Heart right ventricle (tissue), 16 donors: ENCODE data around the gene KLHL17. TPM values are rescaled to one million over a fixed set of nuclear protein-coding genes. Genes with fewer than 3 reads are reported as not detected.
A peak's percentile ranks its signal among the peaks of the same experiment; 100 is the strongest.

ENCODE experiments used
- ATAC-seq, 8 donors: fragments of 200-7000 bp; cut with Tn5 transposase; one replicate each; pipeline ENCODE4 v1.9.1; 2020; ENCODE audit warnings: mild to moderate bottlenecking in 8 of 8, moderate library complexity in 8 of 8, moderate number of reproducible peaks in 1 of 8
- DNase-seq, 2 donors: peaks; one replicate each; pipeline ENCODE4 v3.0.0-alpha.2; 2020
- H3K27ac ChIP-seq, 10 donors: fragments of 200-600 bp; sonication (generic) in 2 of 10; one replicate each; pipeline versions ENCODE4 v1.5.0 to v1.8.0; 2020 to 2022; ENCODE audit warnings: mild to moderate bottlenecking in 3 of 10
- H3K27me3 ChIP-seq, 7 donors: fragments of 200-600 bp; one replicate each; pipeline ENCODE4 v1.8.0; 2021 to 2022; ENCODE audit warnings: mild to moderate bottlenecking in 2 of 7
- H3K36me3 ChIP-seq, 9 donors: fragments of 200-600 bp; sonication (generic) in 1 of 9; one replicate each; pipeline versions ENCODE4 v1.5.0 to v1.8.0; 2020 to 2022; ENCODE audit warnings: mild to moderate bottlenecking in 2 of 9
- H3K4me1 ChIP-seq, 9 donors: fragments of 200-600 bp; sonication (generic) in 1 of 9; one replicate each; pipeline versions ENCODE4 v1.5.0 to v1.8.0; 2020 to 2022; ENCODE audit warnings: mild to moderate bottlenecking in 4 of 9
- H3K4me3 ChIP-seq, 10 donors: fragments of 200-600 bp; sonication (generic) in 2 of 10; one replicate each; pipeline versions ENCODE4 v1.5.0 to v1.8.0; 2020 to 2022; ENCODE audit warnings: mild to moderate bottlenecking in 7 of 10, moderate library complexity in 2 of 10
- H3K9me3 ChIP-seq, 11 donors: fragments of 200-600 bp in 10 of 11; sonication (generic) in 2 of 11; one replicate each; pipeline versions ENCODE4 v1.5.0 to v1.8.0; 2013 to 2022; ENCODE audit warnings: mild to moderate bottlenecking in 2 of 11, control low read depth in 1 of 11, moderate library complexity in 1 of 11
- WGBS, 2 donors: extraction: QIAGEN DNeasy Blood & Tissue Kit; methylation state at CpG; one replicate each; pipeline ENCODE4 v1.1.7; 2013; ENCODE audit warnings: inconsistent platforms in 1 of 2; 5-methylcytosine and 5-hydroxymethylcytosine counted together
- intact Hi-C, 10 donors: fragments of 100-400 bp; cut with DNase I; formaldehyde crosslinking; loops; one replicate each; pipeline versions ENCODE4 v1.11.1 to v1.14.2; 2022
- polyA plus RNA-seq, 2 donors: library from polyadenylated mRNA; stranded (reverse); fragments of 200-250 nt; gene quantifications; one replicate each; pipeline ENCODE4 v1.2.3, GENCODE V29; 2013
- total RNA-seq, 10 donors: library from RNA; stranded (reverse); fragmentation: NEBNext Ultra II Directional in 3 of 10; extraction: Animal tissue kit (Norgen Biotek cat#: 25700) in 3 of 10; gene quantifications; one replicate each; pipeline versions ENCODE4 v1.2.1 to v1.2.4, GENCODE V29; 2021 to 2023
- TF ChIP-seq, protein P1 (sequence below), 9 donors: fragments of 200-600 bp; sonication (generic) in 2 of 9; IDR thresholded peaks; one replicate each; pipeline versions ENCODE4 v1.5.0 to v1.8.0; 2021 to 2022; ENCODE audit warnings: antibody characterized with exemption in 9 of 9, mild to moderate bottlenecking in 5 of 9, moderate library complexity in 1 of 9
- donor health status: Arrhythmogenic right ventricular cardiomyopathy.
- donor health status: ischemic (EF 13 %, LVEDD 7.1; RV severe dilation, severe dysfunction).
- donor health status: healthy with polysubstance abuse.
- donor health status: DM: no; HTN: yes; CAD: no.
- donor health status: DM: no; HTN: no; CAD: no.
- donor health status: ischemic (EF 25% LVEDD 6.9; RV normal size, moderate dysfunction).
- donor health status: ischemic (EF 25% LVEDD 5.7; RV mildly dilated, moderate dysfunction).
- donor health status: healthy.
- donor health status: DM: yes; HTN: yes; CAD: no.
- donor health status: Ischemic cardiomyopathy.
- donor health status: ischemic (EF 35%, LVEDD 5.7; RV mildly dilated, moderate dysfunction).
- donor health status: nonischemic (EF 11% LVEDD 7.7; RV severe dilation, severe dysfunction).
- donor health status: DM: yes; HTN: yes; CAD: no.
- donor health status: PGD.
- donor health status: ischemic (EF 29% LVEDD 5.4; RV normal size, mild dysfunction).
- donor health status: nonischemic (EF 23%, LVEDD 6.1; RV moderate dilation, normal function).

Gene KLHL17
- total and polyA plus RNA-seq, 12 donors, result 1.3 to 10.2 (median 3.7) TPM

DNA sequence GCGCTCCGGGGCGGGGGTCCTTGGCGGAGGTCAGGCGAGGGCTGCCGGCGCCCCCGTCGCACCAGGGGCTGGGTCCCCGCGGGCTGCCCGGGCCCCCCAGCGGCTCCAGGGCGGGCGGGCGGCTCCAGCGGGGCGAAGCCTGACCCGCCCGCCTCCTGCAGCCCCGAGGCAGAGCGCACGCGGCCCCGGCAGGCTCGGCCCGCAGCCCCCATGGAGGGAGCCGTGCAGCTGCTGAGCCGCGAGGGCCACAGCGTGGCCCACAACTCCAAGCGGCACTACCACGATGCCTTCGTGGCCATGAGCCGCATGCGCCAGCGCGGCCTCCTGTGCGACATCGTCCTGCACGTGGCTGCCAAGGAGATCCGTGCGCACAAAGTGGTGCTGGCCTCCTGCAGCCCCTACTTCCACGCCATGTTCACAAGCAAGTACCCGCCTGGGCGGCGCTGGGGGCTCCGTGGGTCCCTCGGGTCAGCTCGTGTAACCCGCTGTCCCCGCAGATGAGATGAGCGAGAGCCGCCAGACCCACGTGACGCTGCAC is 817 bp downstream of the KLHL17 start:
- WGBS, 2 donors, result 33 to 41% methylated on average over 39 to 56 of the region's 56 CpGs
- H3K36me3 ChIP-seq, result peaks cover 0 to 20% (median 7%) of the 10 kb centered on the region in 9 donors
- peaks cover 0 to 4% (median 0%) of the 10 kb centered on the region in 7 donors for H3K27me3 ChIP-seq
- H3K4me1 ChIP-seq, result peaks cover 12 to 36% (median 27%) of the 10 kb centered on the region in 9 donors
- peak overlapping the region; percentile 50 to 100 (median 94) for H3K4me3 ChIP-seq
- DNase-seq (no peak), ATAC-seq (no peak)
- no peaks in the 10 kb centered on the region for H3K9me3 ChIP-seq
- intact Hi-C loops, result loop anchor here in 1 of 10 donors (5.0 kb wide), 1 partner anchor 54 kb away; no protein-coding TSS in a partner anchor
- TF ChIP-seq, protein P1, sequence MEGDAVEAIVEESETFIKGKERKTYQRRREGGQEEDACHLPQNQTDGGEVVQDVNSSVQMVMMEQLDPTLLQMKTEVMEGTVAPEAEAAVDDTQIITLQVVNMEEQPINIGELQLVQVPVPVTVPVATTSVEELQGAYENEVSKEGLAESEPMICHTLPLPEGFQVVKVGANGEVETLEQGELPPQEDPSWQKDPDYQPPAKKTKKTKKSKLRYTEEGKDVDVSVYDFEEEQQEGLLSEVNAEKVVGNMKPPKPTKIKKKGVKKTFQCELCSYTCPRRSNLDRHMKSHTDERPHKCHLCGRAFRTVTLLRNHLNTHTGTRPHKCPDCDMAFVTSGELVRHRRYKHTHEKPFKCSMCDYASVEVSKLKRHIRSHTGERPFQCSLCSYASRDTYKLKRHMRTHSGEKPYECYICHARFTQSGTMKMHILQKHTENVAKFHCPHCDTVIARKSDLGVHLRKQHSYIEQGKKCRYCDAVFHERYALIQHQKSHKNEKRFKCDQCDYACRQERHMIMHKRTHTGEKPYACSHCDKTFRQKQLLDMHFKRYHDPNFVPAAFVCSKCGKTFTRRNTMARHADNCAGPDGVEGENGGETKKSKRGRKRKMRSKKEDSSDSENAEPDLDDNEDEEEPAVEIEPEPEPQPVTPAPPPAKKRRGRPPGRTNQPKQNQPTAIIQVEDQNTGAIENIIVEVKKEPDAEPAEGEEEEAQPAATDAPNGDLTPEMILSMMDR (IDR thresholded peaks at IDR 0.05), result no peak
- H3K27ac ChIP-seq, result peak overlapping the region in 2 of 10 donors; percentile 10 to 62

DNA sequence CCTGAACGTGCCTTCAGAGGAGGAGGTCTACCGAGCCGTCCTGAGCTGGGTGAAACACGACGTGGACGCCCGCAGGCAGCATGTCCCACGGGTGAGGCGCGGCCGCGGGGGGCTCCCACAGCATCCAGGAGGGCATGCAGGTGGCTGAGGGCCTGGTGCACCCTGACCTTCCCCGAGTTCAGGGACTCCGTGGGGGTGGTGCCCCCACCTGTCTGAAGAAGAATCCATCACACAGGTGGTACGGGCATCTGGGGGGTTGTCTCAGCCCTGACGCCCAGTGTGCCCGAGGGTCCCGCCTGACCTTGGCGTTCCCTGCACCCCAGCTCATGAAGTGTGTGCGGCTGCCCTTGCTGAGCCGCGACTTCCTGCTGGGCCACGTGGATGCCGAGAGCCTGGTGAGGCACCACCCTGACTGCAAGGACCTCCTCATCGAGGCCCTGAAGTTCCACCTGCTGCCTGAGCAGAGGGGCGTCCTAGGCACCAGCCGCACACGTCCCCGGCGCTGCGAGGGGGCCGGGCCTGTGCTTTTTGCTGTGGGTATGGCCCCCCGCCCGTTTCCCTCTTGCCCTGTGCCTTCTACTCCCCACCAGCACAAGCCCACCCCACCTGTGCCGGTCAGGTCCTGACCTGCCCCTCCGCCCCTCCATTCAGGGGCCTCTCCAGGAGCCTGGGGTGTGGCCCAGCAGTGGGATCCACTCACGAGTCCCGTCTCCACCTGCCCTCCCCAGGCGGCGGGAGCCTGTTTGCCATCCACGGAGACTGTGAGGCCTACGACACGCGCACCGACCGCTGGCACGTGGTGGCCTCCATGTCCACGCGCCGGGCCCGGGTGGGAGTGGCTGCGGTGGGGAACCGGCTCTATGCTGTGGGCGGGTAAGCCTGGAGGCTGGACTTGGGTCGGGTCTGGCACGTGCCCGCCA is 2.3 kb downstream of the KLHL17 start:
- DNase-seq, result no peak
- H3K4me1 ChIP-seq, result peaks cover 11 to 40% (median 32%) of the 10 kb centered on the region in 9 donors
- TF ChIP-seq, protein P1 (IDR thresholded peaks at IDR 0.05), result no peak
- no peaks in the 10 kb centered on the region for H3K9me3 ChIP-seq
- peaks cover 0 to 12% (median 0%) of the 10 kb centered on the region in 9 donors for H3K36me3 ChIP-seq
- intact Hi-C loops, result loop anchor here in 1 of 10 donors (5.0 kb wide), 1 partner anchor 55 kb away; no protein-coding TSS in a partner anchor
- ATAC-seq, result no peak
- 95% methylated on average over 57 of the region's 57 CpGs for WGBS, 2 donors
- H3K27ac ChIP-seq, result no peak overlapping the region
- H3K27me3 ChIP-seq, result peaks cover 0 to 12% (median under 1%) of the 10 kb centered on the region in 7 donors
- no peak overlapping the region for H3K4me3 ChIP-seq

DNA sequence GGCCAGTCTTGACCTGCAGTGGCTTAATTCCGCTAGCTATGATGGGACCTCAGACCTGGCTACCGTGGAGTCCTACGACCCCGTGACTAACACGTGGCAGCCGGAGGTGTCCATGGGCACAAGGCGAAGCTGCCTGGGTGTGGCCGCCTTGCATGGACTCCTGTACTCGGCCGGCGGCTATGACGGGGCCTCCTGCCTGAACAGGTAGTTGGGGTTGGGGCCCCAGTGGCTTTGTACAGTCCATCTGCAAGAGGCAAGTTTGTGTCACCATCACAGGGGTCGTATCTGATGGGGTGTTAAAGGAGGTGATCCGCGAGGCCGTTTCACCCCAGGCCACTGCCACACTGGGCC is 2.9 kb downstream of the KLHL17 start:
- Histone ChIP-seq H3K27ac (no peak overlapping the region), H3K4me3 (no peak overlapping the region), H3K27me3 (peaks cover 0 to 18% (median 7%) of the 10 kb centered on the region in 7 donors), H3K4me1 (peaks cover 4 to 34% (median 26%) of the 10 kb centered on the region in 9 donors), H3K9me3 (no peaks in the 10 kb centered on the region), H3K36me3 (peaks cover 0 to 12% (median 0%) of the 10 kb centered on the region in 9 donors)
- 88 to 95% methylated on average over 16 of the region's 16 CpGs for WGBS, 2 donors
- ATAC-seq, result no peak
- no peak for DNase-seq
- TF ChIP-seq, protein P1 (IDR thresholded peaks at IDR 0.05), result no peak
- intact Hi-C loops, result loop anchor here in 1 of 10 donors (5.0 kb wide), 1 partner anchor 56 kb away; no protein-coding TSS in a partner anchor

DNA sequence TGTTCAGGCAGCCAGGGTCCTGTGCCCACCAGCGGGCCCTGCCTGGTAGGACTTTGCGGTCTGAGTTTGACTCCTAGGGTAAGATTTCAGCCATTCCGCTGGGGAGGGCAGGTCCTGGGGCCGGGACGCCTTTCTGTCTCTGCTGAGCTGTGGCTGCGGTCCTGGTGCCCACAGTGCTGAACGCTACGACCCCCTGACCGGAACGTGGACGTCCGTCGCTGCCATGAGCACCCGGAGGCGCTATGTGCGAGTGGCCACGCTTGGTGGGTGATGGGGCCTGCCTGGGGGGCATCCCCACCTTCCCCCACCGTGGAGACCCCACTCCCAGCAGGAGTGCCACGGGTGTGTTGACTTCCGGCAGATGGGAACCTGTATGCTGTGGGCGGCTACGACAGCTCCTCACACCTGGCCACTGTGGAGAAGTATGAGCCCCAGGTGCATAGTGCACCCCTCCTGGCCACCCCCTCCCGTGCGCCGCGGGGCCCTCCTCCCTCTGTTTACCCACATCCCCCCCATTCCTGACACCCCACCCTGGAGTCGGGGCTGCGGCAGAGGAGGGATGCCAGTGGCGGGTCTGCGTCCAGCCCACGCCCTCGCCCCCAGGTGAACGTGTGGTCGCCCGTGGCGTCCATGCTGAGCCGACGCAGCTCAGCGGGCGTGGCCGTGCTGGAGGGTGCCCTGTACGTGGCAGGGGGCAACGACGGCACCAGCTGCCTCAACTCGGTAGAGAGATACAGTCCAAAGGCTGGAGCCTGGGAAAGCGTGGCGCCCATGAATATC is 3.6 kb downstream of the KLHL17 start:
- H3K4me3 ChIP-seq, result no peak overlapping the region
- no peaks in the 10 kb centered on the region for H3K9me3 ChIP-seq
- TF ChIP-seq, protein P1 (IDR thresholded peaks at IDR 0.05), result no peak
- peaks cover 3 to 29% (median 22%) of the 10 kb centered on the region in 9 donors for H3K4me1 ChIP-seq
- intact Hi-C loops, result loop anchor here in 1 of 10 donors (5.0 kb wide), 1 partner anchor 57 kb away; no protein-coding TSS in a partner anchor
- peaks cover 0 to 25% (median 10%) of the 10 kb centered on the region in 7 donors for H3K27me3 ChIP-seq
- ATAC-seq, result no peak
- no peak overlapping the region for H3K27ac ChIP-seq
- 94 to 96% methylated on average over 31 to 47 of the region's 47 CpGs for WGBS, 2 donors
- DNase-seq, result no peak
- peaks cover 0 to 12% (median 0%) of the 10 kb centered on the region in 9 donors for H3K36me3 ChIP-seq
